Upper lobe of left lung (tissue), 4 donors: Measurements from ENCODE around the gene BCDIN3D.

Experiments
- EP300 ChIP-seq, 4 donors: sonication (generic); formaldehyde crosslinking; IDR thresholded peaks; one replicate each; pipeline ENCODE4 v1.5.1; 2017; ENCODE audit warnings: antibody characterized with exemption in 4 of 4, control low read depth in 2 of 4
- POLR2A ChIP-seq, 4 donors: fragments of 450-650 bp; IDR thresholded peaks; one replicate each; pipeline ENCODE4 v1.5.1; 2016 to 2017; ENCODE audit warnings: antibody characterized with exemption in 4 of 4, mild to moderate bottlenecking in 2 of 4
- POLR2AphosphoS5 ChIP-seq, 2 donors: sonication (generic); formaldehyde crosslinking; IDR thresholded peaks; one replicate each; pipeline ENCODE4 v1.5.1; 2017; ENCODE audit warnings: antibody characterized with exemption in 2 of 2
- TF ChIP-seq, protein P1 (sequence below), 6 experiments: fragments of 450-650 bp in 4 of 6; fragments of 200-600 bp in 2 of 6; sonication (generic) in 2 of 6; IDR thresholded peaks; one replicate each; pipeline ENCODE4 v1.5.1; 2016 to 2019; ENCODE audit warnings: antibody characterized with exemption in 6 of 6

DNA sequence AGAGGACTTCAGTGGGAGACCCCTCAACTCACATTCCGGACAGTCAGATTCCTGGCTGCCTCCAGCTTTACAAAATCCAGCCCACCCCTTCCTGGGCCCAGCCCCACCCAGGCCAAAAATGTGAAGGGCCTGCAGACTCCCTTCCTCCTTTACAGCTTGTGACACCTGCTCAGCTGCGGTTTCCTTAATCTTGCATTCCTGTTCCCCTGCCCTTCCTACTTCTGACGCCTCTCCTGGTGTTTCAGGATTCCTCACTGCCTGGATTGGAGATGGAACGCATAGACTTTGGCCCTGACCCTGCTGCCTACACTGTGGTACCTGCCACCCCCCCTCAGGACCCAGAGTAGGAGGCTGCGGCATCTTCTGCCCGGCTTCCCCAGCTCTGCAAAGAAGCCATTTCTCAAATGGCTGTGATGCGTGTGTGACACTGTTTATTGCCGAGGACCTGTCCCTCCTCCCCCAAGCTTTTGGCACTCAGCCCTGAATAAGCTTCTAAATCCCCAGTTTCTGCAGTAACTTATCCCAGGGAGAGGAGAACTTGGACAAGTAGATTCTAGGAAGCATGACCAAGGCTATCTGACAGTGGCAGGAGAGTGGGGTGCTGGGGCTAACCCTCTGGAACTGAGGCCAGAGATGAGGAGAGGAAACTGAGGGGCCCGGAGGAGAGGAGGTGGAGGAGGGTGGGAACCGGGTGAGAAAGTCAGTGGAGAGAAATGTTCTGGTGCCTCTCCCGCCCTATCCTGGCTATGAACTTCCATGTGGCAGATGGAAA is 24.9 kb upstream of the BCDIN3D start:
- TF ChIP-seq, protein P1, sequence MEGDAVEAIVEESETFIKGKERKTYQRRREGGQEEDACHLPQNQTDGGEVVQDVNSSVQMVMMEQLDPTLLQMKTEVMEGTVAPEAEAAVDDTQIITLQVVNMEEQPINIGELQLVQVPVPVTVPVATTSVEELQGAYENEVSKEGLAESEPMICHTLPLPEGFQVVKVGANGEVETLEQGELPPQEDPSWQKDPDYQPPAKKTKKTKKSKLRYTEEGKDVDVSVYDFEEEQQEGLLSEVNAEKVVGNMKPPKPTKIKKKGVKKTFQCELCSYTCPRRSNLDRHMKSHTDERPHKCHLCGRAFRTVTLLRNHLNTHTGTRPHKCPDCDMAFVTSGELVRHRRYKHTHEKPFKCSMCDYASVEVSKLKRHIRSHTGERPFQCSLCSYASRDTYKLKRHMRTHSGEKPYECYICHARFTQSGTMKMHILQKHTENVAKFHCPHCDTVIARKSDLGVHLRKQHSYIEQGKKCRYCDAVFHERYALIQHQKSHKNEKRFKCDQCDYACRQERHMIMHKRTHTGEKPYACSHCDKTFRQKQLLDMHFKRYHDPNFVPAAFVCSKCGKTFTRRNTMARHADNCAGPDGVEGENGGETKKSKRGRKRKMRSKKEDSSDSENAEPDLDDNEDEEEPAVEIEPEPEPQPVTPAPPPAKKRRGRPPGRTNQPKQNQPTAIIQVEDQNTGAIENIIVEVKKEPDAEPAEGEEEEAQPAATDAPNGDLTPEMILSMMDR (IDR thresholded peaks at IDR 0.05) = no peak
- no peak for TF ChIP-seq EP300 (IDR thresholded peaks at IDR 0.05)
- no peak for TF ChIP-seq POLR2A (IDR thresholded peaks at IDR 0.05)
- no peak for TF ChIP-seq POLR2AphosphoS5 (IDR thresholded peaks at IDR 0.05)
